Activated naive CD8-positive, alpha-beta T cell treated with anti-CD3 and anti-CD28 coated beads, Interleukin-2, amount 50 U/mL, for 24 hours (primary cell): ENCODE measurements around the gene RPL35.
A peak's percentile ranks its signal among the peaks of the same experiment; 100 is the strongest.

Experiments
- ATAC-seq: fragments of 150-1000 bp; cut with Tn5 transposase; one replicate; pipeline ENCODE4 v1.10.0; 2021
- DNase-seq: peaks from one replicate; pipeline ENCODE4 v3.0.0; 2021
- H3K27ac Mint-ChIP-seq: one replicate; pipeline ENCODE4 v1.8.0; 2021; ENCODE audit warnings: mild to moderate bottlenecking, mixed read lengths
- H3K27me3 Mint-ChIP-seq: one replicate; pipeline ENCODE4 v1.8.0; 2021; ENCODE audit warnings: mixed read lengths
- H3K36me3 Mint-ChIP-seq: one replicate; pipeline ENCODE4 v1.8.0; 2021; ENCODE audit warnings: low read depth, mixed read lengths
- H3K4me1 Mint-ChIP-seq: one replicate; pipeline ENCODE4 v1.8.0; 2021; ENCODE audit warnings: mixed read lengths
- H3K4me3 Mint-ChIP-seq: one replicate; pipeline ENCODE4 v1.8.0; 2021; ENCODE audit warnings: mild to moderate bottlenecking, moderate library complexity, mixed read lengths
- H3K9me3 Mint-ChIP-seq: one replicate; pipeline ENCODE4 v1.8.0; 2021; ENCODE audit warnings: mixed read lengths

The RPL35 gene

GRCh38 chr9:124829334-124829669, 32.5 kb downstream of the RPL35 start:
- H3K4me1 Mint-ChIP-seq: no peaks in the 10 kb centered on the region
- H3K4me3 Mint-ChIP-seq: no peak overlapping the region
- no peaks in the 10 kb centered on the region for H3K27me3 Mint-ChIP-seq
- H3K27ac Mint-ChIP-seq: no peak overlapping the region
- no peaks in the 10 kb centered on the region for H3K9me3 Mint-ChIP-seq
- no peak for ATAC-seq
- no peaks in the 10 kb centered on the region for H3K36me3 Mint-ChIP-seq
- DNase-seq: no peak

- ATAC-seq (no peak), DNase-seq (no peak)
- no peak overlapping the region for H3K4me3 Mint-ChIP-seq
- H3K27ac Mint-ChIP-seq: no peak overlapping the region
- no peaks in the 10 kb centered on the region for H3K27me3 Mint-ChIP-seq
- H3K36me3 Mint-ChIP-seq: no peaks in the 10 kb centered on the region
- H3K4me1 Mint-ChIP-seq: no peaks in the 10 kb centered on the region
- no peaks in the 10 kb centered on the region for H3K9me3 Mint-ChIP-seq
Observed at GRCh38 chr9:124828489-124829333, 33.0 kb downstream of the RPL35 start.

- H3K27me3 Mint-ChIP-seq: peaks cover 8% of the 10 kb centered on the region
- no peak for ATAC-seq
- H3K27ac Mint-ChIP-seq: no peak overlapping the region
Observed at GRCh38 chr9:124820698-124821623, 40.8 kb downstream of the RPL35 start.

GRCh38 chr9:124818431-124819281, 43.1 kb downstream of the RPL35 start:
- DNase-seq (peak; percentile 28), ATAC-seq (peak; percentile 88)
- H3K4me3 Mint-ChIP-seq: no peak overlapping the region
- H3K27me3 Mint-ChIP-seq: peaks cover 8% of the 10 kb centered on the region
- H3K9me3 Mint-ChIP-seq: no peaks in the 10 kb centered on the region
- H3K4me1 Mint-ChIP-seq: peaks cover 7% of the 10 kb centered on the region
- H3K36me3 Mint-ChIP-seq: no peaks in the 10 kb centered on the region
- H3K27ac Mint-ChIP-seq: no peak overlapping the region

More at GRCh38 chr9:124820698-124821623, 40.8 kb downstream of the RPL35 start:
- H3K9me3 Mint-ChIP-seq: no peaks in the 10 kb centered on the region
- H3K36me3 Mint-ChIP-seq: no peaks in the 10 kb centered on the region
- DNase-seq: no peak
- H3K4me3 Mint-ChIP-seq: no peak overlapping the region
- peaks cover 7% of the 10 kb centered on the region for H3K4me1 Mint-ChIP-seq

GRCh38 chr9:124815601-124816000, 46.2 kb downstream of the RPL35 start:
- Mint-ChIP-seq H3K27ac (no peak overlapping the region), H3K27me3 (peaks cover 8% of the 10 kb centered on the region), H3K36me3 (no peaks in the 10 kb centered on the region), H3K9me3 (no peaks in the 10 kb centered on the region), H3K4me3 (no peak overlapping the region), H3K4me1 (peaks cover 10% of the 10 kb centered on the region)
- DNase-seq (no peak), ATAC-seq (no peak)

- DNase-seq (no peak), ATAC-seq (no peak)
- H3K36me3 Mint-ChIP-seq: no peaks in the 10 kb centered on the region
- H3K27ac Mint-ChIP-seq: no peak overlapping the region
- H3K4me3 Mint-ChIP-seq: no peak overlapping the region
- peaks cover 8% of the 10 kb centered on the region for H3K27me3 Mint-ChIP-seq
- H3K4me1 Mint-ChIP-seq: peaks cover 10% of the 10 kb centered on the region
- no peaks in the 10 kb centered on the region for H3K9me3 Mint-ChIP-seq
Observed at GRCh38 chr9:124814164-124814535, 47.6 kb downstream of the RPL35 start.

- no peak overlapping the region for H3K4me3 Mint-ChIP-seq
- H3K27me3 Mint-ChIP-seq: peaks cover 8% of the 10 kb centered on the region
- no peaks in the 10 kb centered on the region for H3K36me3 Mint-ChIP-seq
- H3K27ac Mint-ChIP-seq: no peak overlapping the region
- H3K9me3 Mint-ChIP-seq: no peaks in the 10 kb centered on the region
- DNase-seq: no peak
- ATAC-seq: no peak
- H3K4me1 Mint-ChIP-seq: peaks cover 9% of the 10 kb centered on the region
Observed at GRCh38 chr9:124813501-124814163, 48.1 kb downstream of the RPL35 start.

- no peak overlapping the region for H3K27ac Mint-ChIP-seq
- ATAC-seq: no peak
- no peak for DNase-seq
- no peaks in the 10 kb centered on the region for H3K36me3 Mint-ChIP-seq
- peaks cover 3% of the 10 kb centered on the region for H3K4me1 Mint-ChIP-seq
- no peaks in the 10 kb centered on the region for H3K9me3 Mint-ChIP-seq
- peaks cover 9% of the 10 kb centered on the region for H3K27me3 Mint-ChIP-seq
- H3K4me3 Mint-ChIP-seq: no peak overlapping the region
Observed at GRCh38 chr9:124813041-124813440, 48.7 kb downstream of the RPL35 start.

GRCh38 chr9:124812441-124812876, 49.3 kb downstream of the RPL35 start:
- Mint-ChIP-seq H3K27ac (no peak overlapping the region), H3K27me3 (peaks cover 7% of the 10 kb centered on the region), H3K4me3 (no peak overlapping the region), H3K4me1 (peaks cover 3% of the 10 kb centered on the region), H3K9me3 (no peaks in the 10 kb centered on the region), H3K36me3 (no peaks in the 10 kb centered on the region)
- DNase-seq: peak; percentile 17
- no peak for ATAC-seq

- Mint-ChIP-seq H3K27me3 (peaks cover 2% of the 10 kb centered on the region), H3K9me3 (no peaks in the 10 kb centered on the region), H3K27ac (no peak overlapping the region), H3K4me1 (peaks cover 3% of the 10 kb centered on the region), H3K36me3 (no peaks in the 10 kb centered on the region), H3K4me3 (no peak overlapping the region)
- ATAC-seq: no peak
- no peak for DNase-seq
Observed at GRCh38 chr9:124810663-124811355, 50.9 kb downstream of the RPL35 start.

GRCh38 chr9:124809741-124810500, 51.8 kb downstream of the RPL35 start:
- no peak overlapping the region for H3K27ac Mint-ChIP-seq
- H3K36me3 Mint-ChIP-seq: no peaks in the 10 kb centered on the region
- H3K27me3 Mint-ChIP-seq: peaks cover 2% of the 10 kb centered on the region
- no peaks in the 10 kb centered on the region for H3K9me3 Mint-ChIP-seq
- no peak for DNase-seq
- no peak for ATAC-seq
- H3K4me1 Mint-ChIP-seq: peaks cover 3% of the 10 kb centered on the region
- H3K4me3 Mint-ChIP-seq: no peak overlapping the region

- peaks cover 3% of the 10 kb centered on the region for H3K4me1 Mint-ChIP-seq
- H3K9me3 Mint-ChIP-seq: no peaks in the 10 kb centered on the region
- DNase-seq (no peak), ATAC-seq (no peak)
- H3K27ac Mint-ChIP-seq: no peak overlapping the region
- H3K27me3 Mint-ChIP-seq: peaks cover 2% of the 10 kb centered on the region
- no peak overlapping the region for H3K4me3 Mint-ChIP-seq
- no peaks in the 10 kb centered on the region for H3K36me3 Mint-ChIP-seq
Observed at GRCh38 chr9:124809211-124809610, 52.5 kb downstream of the RPL35 start.
